Measurements from ENCODE around the gene LRMDA.

LRMDA gene

GRCh38 chr10:76398043-76398710 lies 966.8 kb downstream of the LRMDA start:
- H3K27ac Mint-ChIP-seq = no peak overlapping the region
- no peak overlapping the region for H3K4me3 Mint-ChIP-seq
- CTCF ChIA-PET = no interaction called here
- no peaks in the 10 kb centered on the region for H3K4me1 Mint-ChIP-seq
- no peaks in the 10 kb centered on the region for H3K27me3 Mint-ChIP-seq
- DNase-seq = no peak
- peaks cover 7% of the 10 kb centered on the region for H3K9me3 Mint-ChIP-seq
- no peaks in the 10 kb centered on the region for H3K36me3 Mint-ChIP-seq

GRCh38 chr10:76399226-76399625 lies 967.8 kb downstream of the LRMDA start:
- Mint-ChIP-seq H3K4me1 (no peaks in the 10 kb centered on the region), H3K4me3 (no peak overlapping the region), H3K27me3 (no peaks in the 10 kb centered on the region), H3K9me3 (peaks cover 7% of the 10 kb centered on the region), H3K27ac (no peak overlapping the region), H3K36me3 (no peaks in the 10 kb centered on the region)
- DNase-seq = no peak
- CTCF ChIA-PET = no interaction called here

- no peaks in the 10 kb centered on the region for H3K36me3 Mint-ChIP-seq
- H3K4me1 Mint-ChIP-seq = no peaks in the 10 kb centered on the region
- CTCF ChIA-PET = no interaction called here
- H3K27ac Mint-ChIP-seq = no peak overlapping the region
- no peak for DNase-seq
- H3K27me3 Mint-ChIP-seq = no peaks in the 10 kb centered on the region
- peaks cover 6% of the 10 kb centered on the region for H3K9me3 Mint-ChIP-seq
- no peak overlapping the region for H3K4me3 Mint-ChIP-seq
Measured at GRCh38 chr10:76401006-76401405, 969.6 kb downstream of the LRMDA start.

- CTCF ChIA-PET = no interaction called here
- Mint-ChIP-seq H3K27ac (no peak overlapping the region), H3K4me3 (no peak overlapping the region), H3K36me3 (no peaks in the 10 kb centered on the region), H3K9me3 (peaks cover 2% of the 10 kb centered on the region), H3K4me1 (no peaks in the 10 kb centered on the region), H3K27me3 (no peaks in the 10 kb centered on the region)
- DNase-seq = no peak
Measured at GRCh38 chr10:76403912-76404311, 972.5 kb downstream of the LRMDA start.

GRCh38 chr10:76404531-76404930 lies 973.1 kb downstream of the LRMDA start:
- Mint-ChIP-seq H3K9me3 (peaks cover 2% of the 10 kb centered on the region), H3K27me3 (no peaks in the 10 kb centered on the region), H3K27ac (no peak overlapping the region), H3K4me3 (no peak overlapping the region), H3K36me3 (no peaks in the 10 kb centered on the region), H3K4me1 (no peaks in the 10 kb centered on the region)
- CTCF ChIA-PET = no interaction called here
- no peak for DNase-seq

- Mint-ChIP-seq H3K4me3 (no peak overlapping the region), H3K27ac (no peak overlapping the region), H3K27me3 (no peaks in the 10 kb centered on the region), H3K36me3 (no peaks in the 10 kb centered on the region), H3K4me1 (no peaks in the 10 kb centered on the region), H3K9me3 (peaks cover 4% of the 10 kb centered on the region)
- CTCF ChIA-PET = no interaction called here
- DNase-seq = no peak
Measured at GRCh38 chr10:76405922-76406321, 974.5 kb downstream of the LRMDA start.

GRCh38 chr10:76408646-76409045 lies 977.2 kb downstream of the LRMDA start:
- Mint-ChIP-seq H3K27ac (no peak overlapping the region), H3K36me3 (no peaks in the 10 kb centered on the region), H3K4me3 (no peak overlapping the region), H3K4me1 (no peaks in the 10 kb centered on the region), H3K27me3 (no peaks in the 10 kb centered on the region), H3K9me3 (peaks cover 8% of the 10 kb centered on the region)
- CTCF ChIA-PET = no interaction called here
- no peak for DNase-seq

- Mint-ChIP-seq H3K27me3 (no peaks in the 10 kb centered on the region), H3K27ac (no peak overlapping the region), H3K36me3 (no peaks in the 10 kb centered on the region), H3K4me1 (no peaks in the 10 kb centered on the region), H3K4me3 (no peak overlapping the region), H3K9me3 (peaks cover 8% of the 10 kb centered on the region)
- CTCF ChIA-PET = no interaction called here
- no peak for DNase-seq
Measured at GRCh38 chr10:76411729-76412435, 980.5 kb downstream of the LRMDA start.

- CTCF ChIA-PET = no interaction called here
- DNase-seq = no peak
- peaks cover 4% of the 10 kb centered on the region for H3K9me3 Mint-ChIP-seq
- H3K4me1 Mint-ChIP-seq = no peaks in the 10 kb centered on the region
- no peak overlapping the region for H3K27ac Mint-ChIP-seq
- H3K36me3 Mint-ChIP-seq = no peaks in the 10 kb centered on the region
- no peak overlapping the region for H3K4me3 Mint-ChIP-seq
- no peaks in the 10 kb centered on the region for H3K27me3 Mint-ChIP-seq
Measured at GRCh38 chr10:76415554-76415953, 984.1 kb downstream of the LRMDA start.

GRCh38 chr10:76416642-76417041 lies 985.2 kb downstream of the LRMDA start:
- Mint-ChIP-seq H3K36me3 (no peaks in the 10 kb centered on the region), H3K27ac (no peak overlapping the region), H3K9me3 (peaks cover 6% of the 10 kb centered on the region), H3K4me3 (no peak overlapping the region), H3K4me1 (no peaks in the 10 kb centered on the region), H3K27me3 (no peaks in the 10 kb centered on the region)
- DNase-seq = no peak
- CTCF ChIA-PET = no interaction called here

GRCh38 chr10:76420725-76421124 lies 989.3 kb downstream of the LRMDA start:
- H3K4me1 Mint-ChIP-seq = no peaks in the 10 kb centered on the region
- no peak for DNase-seq
- H3K36me3 Mint-ChIP-seq = no peaks in the 10 kb centered on the region
- no peaks in the 10 kb centered on the region for H3K27me3 Mint-ChIP-seq
- CTCF ChIA-PET = no interaction called here
- no peak overlapping the region for H3K27ac Mint-ChIP-seq
- H3K9me3 Mint-ChIP-seq = peaks cover 2% of the 10 kb centered on the region
- no peak overlapping the region for H3K4me3 Mint-ChIP-seq

- Mint-ChIP-seq H3K27me3 (no peaks in the 10 kb centered on the region), H3K4me1 (no peaks in the 10 kb centered on the region), H3K36me3 (no peaks in the 10 kb centered on the region), H3K27ac (no peak overlapping the region), H3K4me3 (no peak overlapping the region), H3K9me3 (peaks cover 2% of the 10 kb centered on the region)
- DNase-seq = no peak
- CTCF ChIA-PET = no interaction called here
Measured at GRCh38 chr10:76422769-76423168, 991.3 kb downstream of the LRMDA start.

- Mint-ChIP-seq H3K27ac (no peak overlapping the region), H3K4me1 (no peaks in the 10 kb centered on the region), H3K27me3 (no peaks in the 10 kb centered on the region), H3K4me3 (no peak overlapping the region), H3K36me3 (no peaks in the 10 kb centered on the region), H3K9me3 (peaks cover 2% of the 10 kb centered on the region)
- CTCF ChIA-PET = no interaction called here
- no peak for DNase-seq
Measured at GRCh38 chr10:76428551-76429367, 997.3 kb downstream of the LRMDA start.

GRCh38 chr10:76429368-76430060 lies 998.1 kb downstream of the LRMDA start:
- H3K4me3 Mint-ChIP-seq = no peak overlapping the region
- no peak overlapping the region for H3K27ac Mint-ChIP-seq
- H3K9me3 Mint-ChIP-seq = peaks cover 6% of the 10 kb centered on the region
- H3K36me3 Mint-ChIP-seq = no peaks in the 10 kb centered on the region
- CTCF ChIA-PET = interaction anchor here (0.6 kb wide), 1 partner anchor 1161 kb away, joined by 3 read pairs; no protein-coding TSS in a partner anchor
- no peaks in the 10 kb centered on the region for H3K27me3 Mint-ChIP-seq
- H3K4me1 Mint-ChIP-seq = no peaks in the 10 kb centered on the region
- no peak for DNase-seq
